Measurements from ENCODE around the gene STK4. TPM values are rescaled to one million over a fixed set of nuclear protein-coding genes. Genes with fewer than 3 reads are reported as not detected.
A peak's percentile ranks its signal among the peaks of the same experiment; 100 is the strongest.

The STK4 gene
- total RNA-seq, 1 donor from 2014 or later, result 24.4 TPM

- DNase-seq, result no peak
Measured at GRCh38 chr20:45113865-45114264, 147.6 kb downstream of the STK4 start.

- DNase-seq, result peak; percentile 56
Measured at GRCh38 chr20:45114465-45115385, 148.4 kb downstream of the STK4 start, which contains the start of gene WFDC5. TSS of gene WFDC5 (minus strand) at chr20:45115174. CDS start at chr20:45115083, 91 bp downstream.

GRCh38 chr20:45115386-45115774 is 149.1 kb downstream of the STK4 start:
- DNase-seq, result no peak

GRCh38 chr20:45115829-45116228 is 149.5 kb downstream of the STK4 start:
- no peak for DNase-seq

- DNase-seq, result no peak
Measured at GRCh38 chr20:45117581-45117980, 151.3 kb downstream of the STK4 start.

- no peak for DNase-seq
Measured at GRCh38 chr20:45118028-45118427, 151.7 kb downstream of the STK4 start.

GRCh38 chr20:45119556-45120266 is 153.4 kb downstream of the STK4 start:
- DNase-seq, result no peak

GRCh38 chr20:45121388-45121787 is 155.1 kb downstream of the STK4 start:
- no peak for DNase-seq

- DNase-seq, result no peak
Measured at GRCh38 chr20:45124365-45124764, 158.1 kb downstream of the STK4 start, which contains the start of gene WFDC12. TSS of gene WFDC12 (minus strand) at chr20:45124465. CDS start at chr20:45124447, 18 bp downstream.

- DNase-seq, result no peak
Measured at GRCh38 chr20:45128099-45128498, 161.8 kb downstream of the STK4 start.

Small RNA genes lying within 50 kb of the gene (small RNA-seq; reads per million reads assigned to genes)
- not detected for gene RF00019 (ENCODE audit: low replicate concordance)

Other genes starting within 250 kb of the STK4 start
- gene KCNK15, start 220.6 kb upstream of the STK4 start, total RNA-seq, result 0.41 TPM
- gene RIMS4, start 156.0 kb upstream of the STK4 start, total RNA-seq, result 3.7 TPM
- 82.2 TPM for gene YWHAB, start 80.8 kb upstream of the STK4 start, total RNA-seq
- 6.4 TPM for gene PABPC1L, start 56.5 kb upstream of the STK4 start, total RNA-seq
- gene TOMM34, start 6.1 kb upstream of the STK4 start, total RNA-seq, result 8.1 TPM
- 1.1 TPM for gene KCNS1, start 134.6 kb downstream of the STK4 start, total RNA-seq
- not detected for gene WFDC5, start 148.7 kb downstream of the STK4 start, total RNA-seq
- not detected for gene WFDC12, start 158.0 kb downstream of the STK4 start, total RNA-seq
- not detected for gene PI3, start 208.4 kb downstream of the STK4 start, total RNA-seq
- gene SEMG1, start 240.5 kb downstream of the STK4 start, total RNA-seq, result not detected